Fibroblast of lung (primary cell): ENCODE results near the gene ANKRD27. TPM values are rescaled to one million over a fixed set of nuclear protein-coding genes. Genes with fewer than 3 reads are reported as not detected.

ENCODE experiments used
- DNase-seq, 2 donors: peaks; one replicate each; pipeline versions ENCODE4 v3.0.0 to v3.0.0-alpha.2; 2010; ENCODE audit warnings: low read depth in 2 of 2
- H2AFZ ChIP-seq: 2 replicates; pipeline ENCODE4 v1.5.1; 2012; ENCODE audit warnings: low read length, control low read depth, inconsistent platforms
- H3K27ac ChIP-seq: 2 replicates; pipeline ENCODE4 v1.5.1; 2011; ENCODE audit warnings: low read length, control low read depth; ENCODE audit not compliant: insufficient read depth
- H3K27me3 ChIP-seq: 2 replicates; pipeline ENCODE4 v1.5.1; 2011; ENCODE audit warnings: mild to moderate bottlenecking, low read length; ENCODE audit not compliant: control insufficient read depth, insufficient read depth
- H3K36me3 ChIP-seq: 2 replicates; pipeline ENCODE4 v1.5.1; 2011; ENCODE audit warnings: low read length; ENCODE audit not compliant: control insufficient read depth, insufficient read depth
- H3K4me1 ChIP-seq: 2 replicates; pipeline ENCODE4 v1.5.1; 2011; ENCODE audit warnings: low read length; ENCODE audit not compliant: control insufficient read depth, insufficient read depth; ENCODE audit errors: extremely low read depth
- H3K4me2 ChIP-seq: 2 replicates; pipeline ENCODE4 v1.5.1; 2011; ENCODE audit warnings: low read length, control low read depth; ENCODE audit not compliant: insufficient read depth; ENCODE audit errors: extremely low read depth
- H3K4me3 ChIP-seq, 4 experiments: fragments of 200-600 bp in 1 of 4; sonication (generic) in 1 of 4; replicated peaks in 1 of 4; 2 replicates each; pipeline ENCODE4 v1.5.1; 2011 to 2016; ENCODE audit warnings: low read length in 4 of 4, low read depth in 3 of 4, mild to moderate bottlenecking in 3 of 4, control low read depth in 2 of 4, inconsistent platforms in 1 of 4, mixed read lengths in 1 of 4; ENCODE audit not compliant: insufficient read depth in 1 of 4; ENCODE audit errors: control extremely low read depth in 1 of 4
- H3K79me2 ChIP-seq: 2 replicates; pipeline ENCODE4 v1.5.1; 2012; ENCODE audit warnings: mild to moderate bottlenecking, low read length, inconsistent platforms; ENCODE audit not compliant: control insufficient read depth, insufficient read depth
- H3K9ac ChIP-seq: 2 replicates; pipeline ENCODE4 v1.5.1; 2011; ENCODE audit warnings: mild to moderate bottlenecking, low read length, control low read depth; ENCODE audit not compliant: insufficient read depth
- H3K9me3 ChIP-seq: 2 replicates; pipeline ENCODE4 v1.5.1; 2012; ENCODE audit warnings: low read depth, low read length; ENCODE audit not compliant: control insufficient read depth, insufficient read depth
- H4K20me1 ChIP-seq: 2 replicates; pipeline ENCODE4 v1.5.1; 2011; ENCODE audit warnings: low read length; ENCODE audit not compliant: control insufficient read depth, insufficient read depth; ENCODE audit errors: extremely low read depth
- CTCF ChIP-seq, 2 donors: IDR thresholded peaks in 1 of 2; conservative IDR thresholded peaks in 1 of 2; 1 replicate in 1 of 2; 2 replicates in 1 of 2; pipeline ENCODE4 v1.5.1; 2011 to 2012; ENCODE audit warnings: low read length in 2 of 2, control low read depth in 1 of 2, inconsistent platforms in 1 of 2, low read depth in 1 of 2, mild to moderate bottlenecking in 1 of 2
- EZH2 ChIP-seq: IDR thresholded peaks from 2 replicates; pipeline ENCODE4 v1.5.1; 2012; ENCODE audit warnings: low read length, control low read depth, mild to moderate bottlenecking; ENCODE audit errors: missing control alignments
- polyA plus RNA-seq, 2 donors: library from polyadenylated mRNA; depleted of rRNA in 1 of 2; stranded (reverse) in 1 of 2; unstranded in 1 of 2; fragments of >200 nt; gene quantifications; 2 replicates each; pipeline ENCODE4 v1.2.1, GENCODE V29; 2011 to 2012; ENCODE audit warnings: missing spikeins in 1 of 2
- total RNA-seq: library from RNA; depleted of rRNA; stranded (reverse); fragments of >200 nt; gene quantifications from 2 replicates; pipeline ENCODE4 v1.2.1, GENCODE V29; 2014

The ANKRD27 gene
- total and polyA plus RNA-seq, 2 donors (not counting 1 experiment from before 2014, with no cell fraction given) = 29.7 to 38.3 TPM

DNA sequence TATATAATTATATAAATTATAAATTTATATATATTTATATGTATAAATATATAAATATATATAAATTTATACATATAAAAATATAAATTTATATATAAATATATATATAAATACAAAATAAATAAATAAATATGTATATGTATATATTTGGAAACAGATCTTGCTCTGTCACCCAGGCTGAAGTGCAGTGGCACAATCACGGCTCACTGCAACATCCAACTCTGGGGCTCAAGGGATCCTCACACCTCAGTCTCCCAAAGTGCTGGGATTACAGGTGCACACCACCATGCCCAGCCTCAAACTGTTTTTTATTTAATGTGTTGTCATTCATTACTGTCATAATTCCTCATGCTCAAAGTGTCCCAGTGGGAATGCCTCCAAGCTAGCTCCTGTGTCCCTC, 119.2 kb downstream of the ANKRD27 start:
- no peaks in the 10 kb centered on the region for H3K79me2 ChIP-seq

GRCh38 chr19:32550666-32551065, 124.3 kb downstream of the ANKRD27 start:
- H3K4me2 ChIP-seq = no peak overlapping the region
- TF ChIP-seq EZH2 (no peak), CTCF (conservative IDR thresholded peaks at IDR 0.05 in 1 of 2, IDR thresholded peaks at IDR 0.05 in 1 of 2; ENCODE audit: low read depth in 1 of 2, low read length in 2 of 2) (no peak)
- no peak for DNase-seq

More for the DNA sequence above, 119.2 kb downstream of the ANKRD27 start:
- no peak for DNase-seq
- H3K9me3 ChIP-seq = no peaks in the 10 kb centered on the region
- TF ChIP-seq CTCF (conservative IDR thresholded peaks at IDR 0.05 in 1 of 2, IDR thresholded peaks at IDR 0.05 in 1 of 2; ENCODE audit: low read depth in 1 of 2, low read length in 2 of 2) (no peak), EZH2 (no peak)
- H3K27me3 ChIP-seq = no peaks in the 10 kb centered on the region
- no peak overlapping the region for H3K27ac ChIP-seq
- no peaks in the 10 kb centered on the region for H4K20me1 ChIP-seq
- H3K4me3 ChIP-seq = no peak overlapping the region
- H3K4me1 ChIP-seq = no peaks in the 10 kb centered on the region
- H2AFZ ChIP-seq = no peak overlapping the region
- H3K36me3 ChIP-seq = no peaks in the 10 kb centered on the region
- H3K9ac ChIP-seq = no peak overlapping the region
- no peak overlapping the region for H3K4me2 ChIP-seq

More at GRCh38 chr19:32550666-32551065, 124.3 kb downstream of the ANKRD27 start:
- Histone ChIP-seq H3K9ac (no peak overlapping the region), H3K4me3 (no peak overlapping the region), H3K9me3 (no peaks in the 10 kb centered on the region), H3K4me1 (no peaks in the 10 kb centered on the region), H3K27me3 (no peaks in the 10 kb centered on the region), H3K79me2 (no peaks in the 10 kb centered on the region), H3K27ac (no peak overlapping the region), H4K20me1 (no peaks in the 10 kb centered on the region), H3K36me3 (no peaks in the 10 kb centered on the region), H2AFZ (no peak overlapping the region)

Other genes starting within 250 kb of the ANKRD27 start
- gene PDCD5, start 94.0 kb downstream of the ANKRD27 start, total RNA-seq = 93.7 and 107 TPM in 2 replicates
- gene PDCD5, start 94.0 kb downstream of the ANKRD27 start, polyA plus RNA-seq = 115 and 117 TPM in 2 replicates
- gene RGS9BP, start 668 bp upstream of the ANKRD27 start, total RNA-seq = 0.51 and 0.66 TPM in 2 replicates
- 0.03 and 0.09 TPM in 2 replicates for gene RGS9BP, start 668 bp upstream of the ANKRD27 start, polyA plus RNA-seq
- 5.4 and 7.8 TPM in 2 replicates for gene NUDT19, start 16.6 kb upstream of the ANKRD27 start, total RNA-seq
- gene NUDT19, start 16.6 kb upstream of the ANKRD27 start, polyA plus RNA-seq = 8.2 and 9.4 TPM in 2 replicates
- under 0.01 and 0.17 TPM in 2 replicates for gene TDRD12, start 44.6 kb upstream of the ANKRD27 start, total RNA-seq
- 0.21 TPM in 1 of 2 replicates, not detected in the other for gene TDRD12, start 44.6 kb upstream of the ANKRD27 start, polyA plus RNA-seq
- 0.17 and 0.26 TPM in 2 replicates for gene SLC7A9, start 194.6 kb upstream of the ANKRD27 start, total RNA-seq
- 0.08 TPM in 1 of 2 replicates, not detected in the other for gene SLC7A9, start 194.6 kb upstream of the ANKRD27 start, polyA plus RNA-seq